HepG2 (cell line): Measurements from ENCODE around the gene TSN. TPM values are rescaled to one million over a fixed set of nuclear protein-coding genes. Genes with fewer than 3 reads are reported as not detected.
A peak's percentile ranks its signal among the peaks of the same experiment; 100 is the strongest.

Experiments used
- BHLHE40 ChIP-seq: IDR thresholded peaks from 2 replicates; pipeline ENCODE4 v1.6.1; 2011; ENCODE audit warnings: low read length, improper control_type of control experiment
- ERF ChIP-seq: IDR thresholded peaks from 2 replicates; pipeline ENCODE4 v1.6.1; 2018; ENCODE audit warnings: missing biosample characterization, missing genetic modification reagents
- HDAC1 ChIP-seq: sonication (generic); formaldehyde crosslinking; IDR thresholded peaks from 2 replicates; pipeline ENCODE4 v1.5.1; 2020; ENCODE audit warnings: mild to moderate bottlenecking, missing genetic modification reagents
- MEF2D ChIP-seq: sonication (generic); formaldehyde crosslinking; IDR thresholded peaks from 2 replicates; pipeline ENCODE4 v1.5.1; 2020; ENCODE audit warnings: mild to moderate bottlenecking, missing genetic modification reagents
- PHF21A ChIP-seq: sonication (generic); formaldehyde crosslinking; IDR thresholded peaks from 2 replicates; pipeline ENCODE4 v1.5.0; 2020; ENCODE audit warnings: mild to moderate bottlenecking, missing genetic modification reagents
- POLR2G ChIP-seq: fragments of 200-400 bp; formaldehyde crosslinking; IDR thresholded peaks from 2 replicates; pipeline ENCODE4 v1.6.1; 2018; ENCODE audit warnings: mild to moderate bottlenecking, low read depth, low read length, moderate library complexity
- SOX13 ChIP-seq, 3 experiments: fragments of 450-650 bp in 1 of 3; sonication (generic) in 1 of 3; formaldehyde crosslinking in 1 of 3; IDR thresholded peaks in 2 of 3; conservative IDR thresholded peaks in 1 of 3; 2 replicates each; pipeline versions ENCODE4 v1.5.0 to v1.6.1; 2016 to 2020; ENCODE audit warnings: antibody characterized with exemption in 1 of 3, mild to moderate bottlenecking in 1 of 3, missing compliant biosample characterization in 1 of 3, missing genetic modification reagents in 1 of 3, moderate library complexity in 1 of 3
- TEAD3 ChIP-seq: optimal IDR thresholded peaks from 2 replicates; pipeline ENCODE3; 2016; ENCODE audit warnings: borderline replicate concordance
- ZNF281 ChIP-seq: sonication (generic); formaldehyde crosslinking; IDR thresholded peaks from 2 replicates; pipeline ENCODE4 v1.4.0; 2020; ENCODE audit warnings: missing genetic modification reagents, borderline replicate concordance
- ZNF292 ChIP-seq: sonication (generic); formaldehyde crosslinking; IDR thresholded peaks from 2 replicates; pipeline ENCODE4 v1.8.1; 2022; ENCODE audit warnings: mild to moderate bottlenecking, low read depth, missing genetic modification reagents, borderline replicate concordance
- ZNF556 ChIP-seq: sonication (generic); formaldehyde crosslinking; IDR thresholded peaks from 2 replicates; pipeline ENCODE4 v1.4.0; 2020; ENCODE audit warnings: mild to moderate bottlenecking, missing genetic modification reagents, borderline replicate concordance
- ZNF652 ChIP-seq: IDR thresholded peaks from 2 replicates; pipeline ENCODE4 v1.6.1; 2016; ENCODE audit warnings: low read depth, borderline replicate concordance
- polyA plus RNA-seq, 8 experiments: library from polyadenylated mRNA; depleted of rRNA in 3 of 8; stranded (reverse) in 7 of 8; unstranded in 1 of 8; fragments of >200 nt; fragmentation: Illumina TruSeq in 4 of 8; extraction: Trizol in 4 of 8; gene quantifications; 2 replicates each; pipeline versions ENCODE4 v1.2.1 to v1.2.3, GENCODE V29; 2011 to 2016; ENCODE audit warnings: low read depth in 4 of 8, missing spikeins in 1 of 8, mixed read lengths in 1 of 8; ENCODE audit not compliant: insufficient read depth in 1 of 8
- total RNA-seq, 5 experiments: library from RNA; depleted of rRNA; stranded (reverse); fragments of >200 nt; fragmentation: Illumina TruSeq; extraction: Trizol; gene quantifications; 2 replicates each; pipeline ENCODE4 v1.2.3, GENCODE V29; 2016; ENCODE audit warnings: low read depth in 1 of 5
- TF ChIP-seq, protein P1 (sequence below): IDR thresholded peaks from 2 replicates; pipeline ENCODE4 v1.4.0; 2020; ENCODE audit warnings: mild to moderate bottlenecking, missing genetic modification reagents
- TF ChIP-seq, protein P2 (sequence below): IDR thresholded peaks from 2 replicates; pipeline ENCODE4 v1.6.1; 2016; ENCODE audit warnings: missing compliant biosample characterization, missing genetic modification reagents, borderline replicate concordance

The TSN gene
- total and polyA plus RNA-seq, 2 of the 13 experiments (the other 11 are each of a cell fraction or from before 2014, with no cell fraction given), result 56.4 to 115 TPM

- TF ChIP-seq, protein P1, sequence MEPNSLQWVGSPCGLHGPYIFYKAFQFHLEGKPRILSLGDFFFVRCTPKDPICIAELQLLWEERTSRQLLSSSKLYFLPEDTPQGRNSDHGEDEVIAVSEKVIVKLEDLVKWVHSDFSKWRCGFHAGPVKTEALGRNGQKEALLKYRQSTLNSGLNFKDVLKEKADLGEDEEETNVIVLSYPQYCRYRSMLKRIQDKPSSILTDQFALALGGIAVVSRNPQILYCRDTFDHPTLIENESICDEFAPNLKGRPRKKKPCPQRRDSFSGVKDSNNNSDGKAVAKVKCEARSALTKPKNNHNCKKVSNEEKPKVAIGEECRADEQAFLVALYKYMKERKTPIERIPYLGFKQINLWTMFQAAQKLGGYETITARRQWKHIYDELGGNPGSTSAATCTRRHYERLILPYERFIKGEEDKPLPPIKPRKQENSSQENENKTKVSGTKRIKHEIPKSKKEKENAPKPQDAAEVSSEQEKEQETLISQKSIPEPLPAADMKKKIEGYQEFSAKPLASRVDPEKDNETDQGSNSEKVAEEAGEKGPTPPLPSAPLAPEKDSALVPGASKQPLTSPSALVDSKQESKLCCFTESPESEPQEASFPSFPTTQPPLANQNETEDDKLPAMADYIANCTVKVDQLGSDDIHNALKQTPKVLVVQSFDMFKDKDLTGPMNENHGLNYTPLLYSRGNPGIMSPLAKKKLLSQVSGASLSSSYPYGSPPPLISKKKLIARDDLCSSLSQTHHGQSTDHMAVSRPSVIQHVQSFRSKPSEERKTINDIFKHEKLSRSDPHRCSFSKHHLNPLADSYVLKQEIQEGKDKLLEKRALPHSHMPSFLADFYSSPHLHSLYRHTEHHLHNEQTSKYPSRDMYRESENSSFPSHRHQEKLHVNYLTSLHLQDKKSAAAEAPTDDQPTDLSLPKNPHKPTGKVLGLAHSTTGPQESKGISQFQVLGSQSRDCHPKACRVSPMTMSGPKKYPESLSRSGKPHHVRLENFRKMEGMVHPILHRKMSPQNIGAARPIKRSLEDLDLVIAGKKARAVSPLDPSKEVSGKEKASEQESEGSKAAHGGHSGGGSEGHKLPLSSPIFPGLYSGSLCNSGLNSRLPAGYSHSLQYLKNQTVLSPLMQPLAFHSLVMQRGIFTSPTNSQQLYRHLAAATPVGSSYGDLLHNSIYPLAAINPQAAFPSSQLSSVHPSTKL (CRISPR knock-in tag), result 0 out of 2 replicates have a peak, but pooled peaks have one; percentile 45
- 0 out of 2 replicates have a peak, but pooled peaks have one; percentile 31 for TF ChIP-seq ERF (CRISPR knock-in tag)
- TF ChIP-seq ZNF292 (CRISPR knock-in tag), result 0 out of 2 replicates have a peak, but pooled peaks have one; percentile 35
- no peak for TF ChIP-seq MEF2D (CRISPR knock-in tag)
- peak; percentile 99 for TF ChIP-seq TEAD3
- TF ChIP-seq BHLHE40, result 0 out of 2 replicates have a peak, but pooled peaks have one; percentile 30
- TF ChIP-seq SOX13 (IDR thresholded peaks at IDR 0.05), result no peak
- peak in 1 of 2 experiments; percentile 51; a peak in 2 of 4 replicates for TF ChIP-seq SOX13 (CRISPR knock-in tag; conservative IDR thresholded peaks at IDR 0.05 in 1 of 2, IDR thresholded peaks at IDR 0.05 in 1 of 2)
- TF ChIP-seq ZNF281, result peak; percentile 86
- no peak for TF ChIP-seq ZNF556 (CRISPR knock-in tag)
- no peak for TF ChIP-seq POLR2G
- TF ChIP-seq PHF21A (CRISPR knock-in tag), result no peak
- TF ChIP-seq HDAC1 (CRISPR knock-in tag), result no peak
- TF ChIP-seq ZNF652 (CRISPR knock-in tag), result no peak
- TF ChIP-seq, protein P2, sequence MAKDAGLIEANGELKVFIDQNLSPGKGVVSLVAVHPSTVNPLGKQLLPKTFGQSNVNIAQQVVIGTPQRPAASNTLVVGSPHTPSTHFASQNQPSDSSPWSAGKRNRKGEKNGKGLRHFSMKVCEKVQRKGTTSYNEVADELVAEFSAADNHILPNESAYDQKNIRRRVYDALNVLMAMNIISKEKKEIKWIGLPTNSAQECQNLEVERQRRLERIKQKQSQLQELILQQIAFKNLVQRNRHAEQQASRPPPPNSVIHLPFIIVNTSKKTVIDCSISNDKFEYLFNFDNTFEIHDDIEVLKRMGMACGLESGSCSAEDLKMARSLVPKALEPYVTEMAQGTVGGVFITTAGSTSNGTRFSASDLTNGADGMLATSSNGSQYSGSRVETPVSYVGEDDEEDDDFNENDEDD (CRISPR knock-in tag), result no peak
Observed at GRCh38 chr2:121778741-121779487, 23.5 kb downstream of the TSN start (continued).
